ENCODE measurements around the gene PI4KA.

PI4KA gene

GRCh38 chr22:20881869-20882815 lies 23.5 kb upstream of the PI4KA start:
- no peak for DNase-seq (ENCODE audit: low read depth in 3 of 3)

GRCh38 chr22:20881231-20881630 lies 22.6 kb upstream of the PI4KA start:
- no peak for DNase-seq (ENCODE audit: low read depth in 3 of 3)

GRCh38 chr22:20877715-20878114 lies 19.1 kb upstream of the PI4KA start:
- DNase-seq (ENCODE audit: low read depth in 3 of 3), result no peak

GRCh38 chr22:20875296-20875695 lies 16.7 kb upstream of the PI4KA start:
- no peak for DNase-seq (ENCODE audit: low read depth in 3 of 3)

- DNase-seq (ENCODE audit: low read depth in 3 of 3), result no peak
Observed at GRCh38 chr22:20873214-20873613, 14.6 kb upstream of the PI4KA start.

- no peak for DNase-seq (ENCODE audit: low read depth in 3 of 3)
Observed at GRCh38 chr22:20869234-20869633, 10.6 kb upstream of the PI4KA start.

GRCh38 chr22:20868025-20868962 lies 9.7 kb upstream of the PI4KA start:
- no peak for DNase-seq (ENCODE audit: low read depth in 3 of 3)

- no peak for DNase-seq (ENCODE audit: low read depth in 3 of 3)
Observed at GRCh38 chr22:20867179-20868024, 8.8 kb upstream of the PI4KA start.

GRCh38 chr22:20866736-20867135 lies 8.1 kb upstream of the PI4KA start:
- DNase-seq (ENCODE audit: low read depth in 3 of 3), result no peak

GRCh38 chr22:20865875-20866445 lies 7.3 kb upstream of the PI4KA start:
- no peak for DNase-seq (ENCODE audit: low read depth in 3 of 3)

GRCh38 chr22:20865331-20865730 lies 6.7 kb upstream of the PI4KA start:
- DNase-seq (ENCODE audit: low read depth in 3 of 3), result no peak

- DNase-seq (ENCODE audit: low read depth in 3 of 3), result no peak
Observed at GRCh38 chr22:20864186-20864908, 5.7 kb upstream of the PI4KA start.

GRCh38 chr22:20863366-20863765 lies 4.8 kb upstream of the PI4KA start:
- DNase-seq (ENCODE audit: low read depth in 3 of 3), result no peak

- no peak for DNase-seq (ENCODE audit: low read depth in 3 of 3)
Observed at GRCh38 chr22:20862540-20862939, 3.9 kb upstream of the PI4KA start.

- DNase-seq (ENCODE audit: low read depth in 3 of 3), result no peak
Observed at GRCh38 chr22:20859615-20860014, 1.0 kb upstream of the PI4KA start.

GRCh38 chr22:20857838-20858614 lies 585 bp downstream of the PI4KA start:
- peak; percentile 67 to 80 (median 72) for DNase-seq (ENCODE audit: low read depth in 3 of 3)

- no peak for DNase-seq (ENCODE audit: low read depth in 3 of 3)
Observed at GRCh38 chr22:20857247-20857643, 1.4 kb downstream of the PI4KA start.

- DNase-seq (ENCODE audit: low read depth in 3 of 3), result no peak
Observed at GRCh38 chr22:20853236-20853660, 5.4 kb downstream of the PI4KA start.

- no peak for DNase-seq (ENCODE audit: low read depth in 3 of 3)
Observed at GRCh38 chr22:20852503-20852902, 6.1 kb downstream of the PI4KA start.

- no peak for DNase-seq (ENCODE audit: low read depth in 3 of 3)
Observed at GRCh38 chr22:20852076-20852475, 6.5 kb downstream of the PI4KA start.
